K562 (cell line): ENCODE results near the gene TMEM114. TPM values are rescaled to one million over a fixed set of nuclear protein-coding genes. Genes with fewer than 3 reads are reported as not detected.
A peak's percentile ranks its signal among the peaks of the same experiment; 100 is the strongest.

Experiments used
- CBX1 ChIP-seq: sonication (generic); IDR thresholded peaks from 2 replicates; pipeline ENCODE4 v1.6.1; 2016; ENCODE audit warnings: antibody characterized with exemption, low read depth, mild to moderate bottlenecking
- CC2D1A ChIP-seq: fragments of 450-650 bp; IDR thresholded peaks from 2 replicates; pipeline ENCODE4 v1.6.1; 2017; ENCODE audit warnings: mild to moderate bottlenecking
- ETV1 ChIP-seq: fragments of 450-650 bp; conservative IDR thresholded peaks from 2 replicates; pipeline ENCODE4 v1.6.1; 2016; ENCODE audit warnings: missing genetic modification characterization, control low read depth, low read depth, missing compliant biosample characterization
- HDAC6 ChIP-seq: IDR thresholded peaks from 2 replicates; pipeline ENCODE4 v1.6.1; 2012; ENCODE audit warnings: low read depth, mild to moderate bottlenecking, control low read depth, inconsistent platforms, low read length, moderate library complexity
- HNRNPL ChIP-seq: fragments of 200-400 bp; formaldehyde crosslinking; IDR thresholded peaks from 2 replicates; pipeline ENCODE4 v1.6.1; 2017; ENCODE audit warnings: low read depth, mild to moderate bottlenecking, low read length
- HOXB6 ChIP-seq: fragments of 250-450 bp; sonication (Bioruptor Pico); IDR thresholded peaks from 2 replicates; pipeline ENCODE4 v1.5.1; 2022; ENCODE audit warnings: mild to moderate bottlenecking, borderline replicate concordance
- MCM7 ChIP-seq, 2 experiments: fragments of 450-650 bp; IDR thresholded peaks; 2 replicates each; pipeline ENCODE4 v1.6.1; 2016 to 2018
- RBBP5 ChIP-seq: fragments of 200-600 bp; sonication (generic); IDR thresholded peaks from 2 replicates; pipeline ENCODE4 v1.6.1; 2012; ENCODE audit warnings: borderline replicate concordance, mild to moderate bottlenecking, low read length, control low read depth, inconsistent platforms; ENCODE audit not compliant: insufficient read depth, poor library complexity, severe bottlenecking
- SMAD2 ChIP-seq: fragments of 150-350 bp; IDR thresholded peaks from 2 replicates; pipeline ENCODE4 v1.6.1; 2014; ENCODE audit warnings: low read depth, mild to moderate bottlenecking, low read length
- ZC3H8 ChIP-seq: fragments of 450-650 bp; IDR thresholded peaks from 2 replicates; pipeline ENCODE4 v1.6.1; 2017
- ZNF384 ChIP-seq: IDR thresholded peaks from 2 replicates; pipeline ENCODE4 v1.6.1; 2012; ENCODE audit warnings: low read depth, low read length, improper control_type of control experiment
- polyA plus RNA-seq, 8 experiments: library from polyadenylated mRNA; depleted of rRNA in 4 of 8; stranded (reverse) in 5 of 8; unstranded in 3 of 8; fragments of >200 nt; fragmentation: Nextera tagmentation in 2 of 8; fragmentation: Illumina TruSeq in 1 of 8; extraction: Ambion mirVana in 2 of 8; extraction: Trizol in 1 of 8; gene quantifications; 2 replicates each; pipeline versions ENCODE4 v1.2.1 to v1.2.3, GENCODE V29; 2011 to 2014; ENCODE audit warnings: inconsistent platforms in 1 of 8, missing spikeins in 1 of 8
- total RNA-seq, 7 experiments: library from RNA; depleted of rRNA in 6 of 7; stranded (reverse); fragments of >200 nt in 6 of 7; fragmentation: Illumina TruSeq in 2 of 7; extraction: Trizol in 2 of 7; gene quantifications; 2 replicates each; pipeline versions ENCODE4 v1.2.1 to v1.2.3, GENCODE V29; 2011 to 2021; ENCODE audit warnings: low replicate concordance in 1 of 7
- TF ChIP-seq, protein P1 (sequence below): fragments of 450-650 bp; IDR thresholded peaks from one replicate; pipeline ENCODE4 v1.6.1; 2018; ENCODE audit warnings: mild to moderate bottlenecking, moderate library complexity; ENCODE audit not compliant: partially characterized antibody
- TF ChIP-seq, protein P2 (sequence below): sonication (generic); formaldehyde crosslinking; IDR thresholded peaks from 2 replicates; pipeline ENCODE4 v1.8.1; 2023; ENCODE audit warnings: mild to moderate bottlenecking, missing genetic modification reagents

Gene TMEM114
- total and polyA plus RNA-seq, 9 of the 15 experiments (the other 6 are each of a cell fraction or from before 2014, with no cell fraction given): not detected

- TF ChIP-seq, protein P1, sequence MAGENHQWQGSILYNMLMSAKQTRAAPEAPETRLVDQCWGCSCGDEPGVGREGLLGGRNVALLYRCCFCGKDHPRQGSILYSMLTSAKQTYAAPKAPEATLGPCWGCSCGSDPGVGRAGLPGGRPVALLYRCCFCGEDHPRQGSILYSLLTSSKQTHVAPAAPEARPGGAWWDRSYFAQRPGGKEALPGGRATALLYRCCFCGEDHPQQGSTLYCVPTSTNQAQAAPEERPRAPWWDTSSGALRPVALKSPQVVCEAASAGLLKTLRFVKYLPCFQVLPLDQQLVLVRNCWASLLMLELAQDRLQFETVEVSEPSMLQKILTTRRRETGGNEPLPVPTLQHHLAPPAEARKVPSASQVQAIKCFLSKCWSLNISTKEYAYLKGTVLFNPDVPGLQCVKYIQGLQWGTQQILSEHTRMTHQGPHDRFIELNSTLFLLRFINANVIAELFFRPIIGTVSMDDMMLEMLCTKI: no peak
- TF ChIP-seq HDAC6 (no peak), SMAD2 (no peak), HNRNPL (no peak), ZC3H8 (no peak), ETV1 (tag) (no peak), RBBP5 (no peak), CC2D1A (no peak), CBX1 (0 out of 2 replicates have a peak, but pooled peaks have one; percentile 1), MCM7 (IDR thresholded peaks at IDR 0.05) (no peak), HOXB6 (CRISPR knock-in tag) (no peak), ZNF384 (no peak)
- TF ChIP-seq, protein P2, sequence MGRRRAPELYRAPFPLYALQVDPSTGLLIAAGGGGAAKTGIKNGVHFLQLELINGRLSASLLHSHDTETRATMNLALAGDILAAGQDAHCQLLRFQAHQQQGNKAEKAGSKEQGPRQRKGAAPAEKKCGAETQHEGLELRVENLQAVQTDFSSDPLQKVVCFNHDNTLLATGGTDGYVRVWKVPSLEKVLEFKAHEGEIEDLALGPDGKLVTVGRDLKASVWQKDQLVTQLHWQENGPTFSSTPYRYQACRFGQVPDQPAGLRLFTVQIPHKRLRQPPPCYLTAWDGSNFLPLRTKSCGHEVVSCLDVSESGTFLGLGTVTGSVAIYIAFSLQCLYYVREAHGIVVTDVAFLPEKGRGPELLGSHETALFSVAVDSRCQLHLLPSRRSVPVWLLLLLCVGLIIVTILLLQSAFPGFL (CRISPR knock-in tag): no peak
Measured at GRCh38 chr16:8621222-8621571, 30.9 kb upstream of the TMEM114 start (continued).
